Measurements from ENCODE around the gene EIF2A. TPM values are rescaled to one million over a fixed set of nuclear protein-coding genes. Genes with fewer than 3 reads are reported as not detected.

EIF2A gene
- total and polyA plus RNA-seq, 8 donors: 46.4 to 89.1 (median 63.9) TPM

- no peak for FAIRE-seq
- Histone ChIP-seq H3K4me3 (no peak overlapping the region), H3K36me3 (no peaks in the 10 kb centered on the region), H3K9me3 (no peaks in the 10 kb centered on the region), H3K27me3 (no peaks in the 10 kb centered on the region), H3K27ac (no peak overlapping the region), H3K4me1 (no peaks in the 10 kb centered on the region)
- DNase-seq: no peak
- TF ChIP-seq CTCF (IDR thresholded peaks at IDR 0.05): no peak
- no peak for ATAC-seq
- intact Hi-C loops (cut with DNase I): loop anchor here in 1 of 3 donors (10.0 kb wide), 1 partner anchor 333 kb away; no protein-coding TSS in a partner anchor
Measured at GRCh38 chr3:150531775-150532174, 14.8 kb upstream of the EIF2A start.

GRCh38 chr3:150535204-150535603 lies 11.4 kb upstream of the EIF2A start:
- 85 to 88% methylated on average over 4 of the region's 4 CpGs for WGBS, 2 donors
- DNase-seq (no peak), FAIRE-seq (no peak), ATAC-seq (no peak)
- TF ChIP-seq CTCF (IDR thresholded peaks at IDR 0.05): no peak
- Histone ChIP-seq H3K9me3 (no peaks in the 10 kb centered on the region), H3K4me3 (no peak overlapping the region), H3K36me3 (no peaks in the 10 kb centered on the region), H3K27ac (no peak overlapping the region), H3K27me3 (no peaks in the 10 kb centered on the region), H3K4me1 (peaks cover 17 to 24% (median 23%) of the 10 kb centered on the region in 3 donors)
- intact Hi-C loops (cut with DNase I): loop anchor here in 1 of 3 donors (10.0 kb wide), 1 partner anchor 330 kb away; no protein-coding TSS in a partner anchor

GRCh38 chr3:150538324-150539208 lies 8.0 kb upstream of the EIF2A start:
- TF ChIP-seq CTCF (IDR thresholded peaks at IDR 0.05): no peak
- Histone ChIP-seq H3K36me3 (peaks cover 0 to 23% (median 0%) of the 10 kb centered on the region in 3 donors), H3K27me3 (no peaks in the 10 kb centered on the region), H3K4me3 (no peak overlapping the region), H3K27ac (peak overlapping the region in 3 of 4 donors; percentile 44 to 59 (median 50)), H3K9me3 (no peaks in the 10 kb centered on the region), H3K4me1 (peaks cover 41 to 52% (median 45%) of the 10 kb centered on the region in 3 donors)
- intact Hi-C loops (cut with DNase I): loop anchor here in 1 of 3 donors (10.0 kb wide), 1 partner anchor 326 kb away; no protein-coding TSS in a partner anchor
- ATAC-seq (peak; percentile 81 to 90 (median 88)), DNase-seq (peak in 4 of 6 donors; percentile 35 to 59 (median 54)), FAIRE-seq (no peak)
- WGBS, 2 donors: 20 to 22% methylated on average over 10 of the region's 10 CpGs

GRCh38 chr3:150540297-150540696 lies 6.3 kb upstream of the EIF2A start:
- DNase-seq (no peak), ATAC-seq (no peak), FAIRE-seq (no peak)
- no peaks in the 10 kb centered on the region for H3K9me3 ChIP-seq
- no peak overlapping the region for H3K4me3 ChIP-seq
- no peaks in the 10 kb centered on the region for H3K27me3 ChIP-seq
- peaks cover 0 to 29% (median 0%) of the 10 kb centered on the region in 3 donors for H3K36me3 ChIP-seq
- H3K4me1 ChIP-seq: peaks cover 51 to 60% (median 54%) of the 10 kb centered on the region in 3 donors
- no peak overlapping the region for H3K27ac ChIP-seq
- no peak for TF ChIP-seq CTCF (IDR thresholded peaks at IDR 0.05)
- intact Hi-C loops (cut with DNase I): no loop called here
- 75 to 78% methylated on average over 2 of the region's 2 CpGs for WGBS, 2 donors

- no peak overlapping the region for H3K4me3 ChIP-seq
- intact Hi-C loops (cut with DNase I): no loop called here
- FAIRE-seq (no peak), DNase-seq (no peak), ATAC-seq (no peak)
- H3K27ac ChIP-seq: peak overlapping the region in 1 of 4 donors; percentile 10
- WGBS, 2 donors: 71 to 83% methylated on average over 3 of the region's 3 CpGs
- no peak for TF ChIP-seq CTCF (IDR thresholded peaks at IDR 0.05)
- H3K27me3 ChIP-seq: no peaks in the 10 kb centered on the region
- peaks cover 51 to 60% (median 54%) of the 10 kb centered on the region in 3 donors for H3K4me1 ChIP-seq
- H3K9me3 ChIP-seq: no peaks in the 10 kb centered on the region
- H3K36me3 ChIP-seq: peaks cover 0 to 29% (median 0%) of the 10 kb centered on the region in 3 donors
Measured at GRCh38 chr3:150540991-150541390, 5.6 kb upstream of the EIF2A start.

Data from pancreas (tissue), 10 donors.